H9 (cell line): ENCODE results near the gene PLA2G4E. TPM values are rescaled to one million over a fixed set of nuclear protein-coding genes. Genes with fewer than 3 reads are reported as not detected.

Source experiments
- DNase-seq: peaks from one replicate; pipeline ENCODE4 v3.0.0-alpha.2; 2017
- H2AFZ ChIP-seq: one replicate; pipeline ENCODE4 v1.6.1; 2013; ENCODE audit warnings: mild to moderate bottlenecking, low read length, control low read depth, moderate library complexity
- H2AK5ac ChIP-seq: 2 replicates; pipeline ENCODE4 v1.6.1; 2013; ENCODE audit warnings: low read length, control low read depth, mixed read lengths; ENCODE audit not compliant: insufficient read length
- H2BK120ac ChIP-seq: one replicate; pipeline ENCODE4 v1.6.1; 2013; ENCODE audit warnings: low read depth, mild to moderate bottlenecking, low read length, control low read depth, inconsistent platforms; ENCODE audit not compliant: poor library complexity, severe bottlenecking
- H2BK12ac ChIP-seq: 2 replicates; pipeline ENCODE4 v1.6.1; 2013; ENCODE audit warnings: low read length, control low read depth, mixed read lengths, low read depth; ENCODE audit not compliant: insufficient read length
- H2BK15ac ChIP-seq: 2 replicates; pipeline ENCODE4 v1.6.1; 2013; ENCODE audit warnings: low read depth, low read length, control low read depth
- H2BK20ac ChIP-seq: one replicate; pipeline ENCODE4 v1.6.1; 2013; ENCODE audit warnings: low read depth, mild to moderate bottlenecking, low read length, control low read depth, inconsistent platforms; ENCODE audit not compliant: poor library complexity, severe bottlenecking
- H2BK5ac ChIP-seq: 2 replicates; pipeline ENCODE4 v1.6.1; 2013; ENCODE audit warnings: low read length, control low read depth, mixed read lengths; ENCODE audit not compliant: insufficient read length
- H3K14ac ChIP-seq: 2 replicates; pipeline ENCODE4 v1.6.1; 2013; ENCODE audit warnings: low read length, control low read depth; ENCODE audit not compliant: insufficient read depth
- H3K18ac ChIP-seq: 2 replicates; pipeline ENCODE4 v1.6.1; 2013; ENCODE audit warnings: low read depth, mild to moderate bottlenecking, mixed read lengths, low read length, control low read depth; ENCODE audit not compliant: insufficient read length
- H3K23ac ChIP-seq: 2 replicates; pipeline ENCODE4 v1.6.1; 2013; ENCODE audit warnings: low read length, control low read depth, mixed read lengths, low read depth; ENCODE audit not compliant: insufficient read length
- H3K23me2 ChIP-seq: 2 replicates; pipeline ENCODE4 v1.6.1; 2013; ENCODE audit warnings: low read depth, mild to moderate bottlenecking, mixed read lengths, low read length, control low read depth; ENCODE audit not compliant: insufficient read length, poor library complexity, severe bottlenecking
- H3K27ac ChIP-seq: 2 replicates; pipeline ENCODE4 v1.5.1; 2013; ENCODE audit warnings: low read length, control low read depth, mixed read lengths, low read depth; ENCODE audit not compliant: insufficient read length
- H3K27me3 ChIP-seq: 2 replicates; pipeline ENCODE4 v1.6.1; 2013; ENCODE audit warnings: low read length, control low read depth, inconsistent platforms; ENCODE audit not compliant: insufficient read depth
- H3K4ac ChIP-seq: 2 replicates; pipeline ENCODE4 v1.6.1; 2013; ENCODE audit warnings: low read depth, mild to moderate bottlenecking, control low read depth, inconsistent platforms, low read length, moderate library complexity
- H3K4me1 ChIP-seq: 2 replicates; pipeline ENCODE4 v1.6.1; 2013; ENCODE audit warnings: low read length, control low read depth, inconsistent platforms; ENCODE audit not compliant: insufficient read depth
- H3K4me2 ChIP-seq: 2 replicates; pipeline ENCODE4 v1.6.1; 2013; ENCODE audit warnings: low read length, control low read depth, mixed read lengths; ENCODE audit not compliant: insufficient read length, insufficient read depth
- H3K56ac ChIP-seq: 2 replicates; pipeline ENCODE4 v1.6.1; 2013; ENCODE audit warnings: low read depth, mild to moderate bottlenecking, mixed read lengths, low read length, control low read depth; ENCODE audit not compliant: insufficient read length
- H3K79me1 ChIP-seq: 2 replicates; pipeline ENCODE4 v1.6.1; 2013; ENCODE audit warnings: low read depth, mild to moderate bottlenecking, moderate library complexity, low read length, control low read depth, inconsistent platforms; ENCODE audit not compliant: insufficient read depth, poor library complexity, severe bottlenecking
- H3K79me2 ChIP-seq: 2 replicates; pipeline ENCODE4 v1.6.1; 2013; ENCODE audit warnings: low read length, control low read depth, inconsistent platforms; ENCODE audit not compliant: insufficient read depth
- H3K9ac ChIP-seq: 2 replicates; pipeline ENCODE4 v1.6.1; 2013; ENCODE audit warnings: low read length, control low read depth, mixed read lengths; ENCODE audit not compliant: insufficient read length; ENCODE audit errors: extremely low read depth
- H3K9me3 ChIP-seq: one replicate; pipeline ENCODE4 v1.6.1; 2013; ENCODE audit warnings: low read depth, low read length, inconsistent platforms; ENCODE audit not compliant: control insufficient read depth
- H3T11ph ChIP-seq: one replicate; pipeline ENCODE4 v1.6.1; 2013; ENCODE audit warnings: mild to moderate bottlenecking, low read length, control low read depth, inconsistent platforms
- H4K20me1 ChIP-seq: one replicate; pipeline ENCODE4 v1.6.1; 2013; ENCODE audit not compliant: control insufficient read depth, insufficient read length, insufficient read depth
- H4K5ac ChIP-seq: 2 replicates; pipeline ENCODE4 v1.6.1; 2013; ENCODE audit warnings: low read depth, mild to moderate bottlenecking, mixed read lengths, low read length, control low read depth; ENCODE audit not compliant: insufficient read length
- H4K8ac ChIP-seq: replicated peaks from 2 replicates; pipeline ENCODE4 v1.6.1; 2013; ENCODE audit warnings: low read length, control low read depth, mixed read lengths, low read depth; ENCODE audit not compliant: insufficient read length
- H4K91ac ChIP-seq: 2 replicates; pipeline ENCODE4 v1.6.1; 2013; ENCODE audit warnings: low read depth, mild to moderate bottlenecking, moderate library complexity, mixed read lengths, low read length, control low read depth; ENCODE audit not compliant: insufficient read length
- H3K27ac Mint-ChIP-seq, 3 experiments: 2 replicates in 2 of 3; 3 replicates in 1 of 3; pipeline ENCODE4 v1.8.0; 2020 to 2021; ENCODE audit warnings: mixed read lengths in 3 of 3, mild to moderate bottlenecking in 1 of 3, moderate library complexity in 1 of 3
- H3K27me3 Mint-ChIP-seq: 2 replicates; pipeline ENCODE4 v1.8.0; 2021; ENCODE audit warnings: low read depth, mild to moderate bottlenecking, moderate library complexity, mixed read lengths
- H3K36me3 Mint-ChIP-seq, 3 experiments: 2 replicates in 2 of 3; 3 replicates in 1 of 3; pipeline ENCODE4 v1.8.0; 2020 to 2021; ENCODE audit warnings: low read depth in 3 of 3, mixed read lengths in 3 of 3; ENCODE audit not compliant: insufficient read depth in 1 of 3
- H3K4me1 Mint-ChIP-seq, 2 experiments: 2 replicates each; pipeline ENCODE4 v1.8.0; 2020; ENCODE audit warnings: mixed read lengths in 2 of 2
- H3K4me3 Mint-ChIP-seq, 2 experiments: 2 replicates in 1 of 2; 3 replicates in 1 of 2; pipeline ENCODE4 v1.8.0; 2020 to 2021; ENCODE audit warnings: mild to moderate bottlenecking in 2 of 2, mixed read lengths in 2 of 2, moderate library complexity in 1 of 2
- H3K9me3 Mint-ChIP-seq, 2 experiments: 2 replicates in 1 of 2; 3 replicates in 1 of 2; pipeline ENCODE4 v1.8.0; 2020; ENCODE audit warnings: mild to moderate bottlenecking in 2 of 2, mixed read lengths in 2 of 2, moderate library complexity in 1 of 2
- CTCF ChIP-seq: fragments of 200-600 bp; sonication (generic); conservative IDR thresholded peaks from 3 replicates; pipeline ENCODE4 v1.8.0; 2021; ENCODE audit warnings: antibody characterized with exemption, mild to moderate bottlenecking
- WGBS: extraction: QIAGEN DNeasy Blood & Tissue Kit; methylation state at CpG from one replicate; pipeline ENCODE4 v1.1.7; 2013; ENCODE audit warnings: missing lambda C conversion rate, low lambda C conversion rate, mixed read lengths; ENCODE audit not compliant: insufficient read length; ENCODE audit errors: extremely low coverage; 5-methylcytosine and 5-hydroxymethylcytosine counted together
- total RNA-seq: library from RNA; stranded (reverse); gene quantifications from 2 replicates; pipeline ENCODE4 v1.2.1, GENCODE V29; 2021

The PLA2G4E gene
- total RNA-seq, 1 experiment from 2014 or later = not detected

GRCh38 chr15:42064271-42064670 is 43.4 kb upstream of the PLA2G4E start:
- H3K9me3 ChIP-seq = no peaks in the 10 kb centered on the region
- no peak overlapping the region for H3K27ac ChIP-seq
- H2BK5ac ChIP-seq = no peak overlapping the region
- no peak overlapping the region for H2AFZ ChIP-seq
- no peaks in the 10 kb centered on the region for H3K79me2 ChIP-seq
- no peak overlapping the region for H3K4ac ChIP-seq
- H3K27me3 Mint-ChIP-seq = peaks cover 1% of the 10 kb centered on the region
- H3K36me3 Mint-ChIP-seq = no peaks in the 10 kb centered on the region
- peaks cover 5 to 7% of the 10 kb centered on the region in 2 experiments for H3K4me1 Mint-ChIP-seq
- no peak overlapping the region for H2AK5ac ChIP-seq
- H2BK20ac ChIP-seq = no peak overlapping the region
- no peak overlapping the region for H3K9ac ChIP-seq
- no peak overlapping the region for H4K5ac ChIP-seq
- H3K79me1 ChIP-seq = no peaks in the 10 kb centered on the region
- no peak overlapping the region for H3K18ac ChIP-seq
- no peaks in the 10 kb centered on the region for H3K27me3 ChIP-seq
- WGBS = no CpG with 5 or more reads among the region's 4 CpGs
- H2BK12ac ChIP-seq = no peak overlapping the region
- H3T11ph ChIP-seq = no peak overlapping the region
- H4K8ac ChIP-seq = no peak overlapping the region
- H4K91ac ChIP-seq = no peak overlapping the region
- H4K20me1 ChIP-seq = no peaks in the 10 kb centered on the region
- no peak overlapping the region for H2BK15ac ChIP-seq
- H3K23ac ChIP-seq = no peak overlapping the region
- no peaks in the 10 kb centered on the region for H3K4me1 ChIP-seq
- no peaks in the 10 kb centered on the region for H3K23me2 ChIP-seq
- no peak overlapping the region for H3K56ac ChIP-seq
- TF ChIP-seq CTCF = no peak
- no peak overlapping the region for H3K4me2 ChIP-seq
- H2BK120ac ChIP-seq = no peak overlapping the region
- no peak overlapping the region for H3K27ac Mint-ChIP-seq
- H3K9me3 Mint-ChIP-seq = no peaks in the 10 kb centered on the region
- H3K4me3 Mint-ChIP-seq = no peak overlapping the region
- H3K14ac ChIP-seq = no peak overlapping the region
- no peak for DNase-seq
